Epithelial cell of esophagus (primary cell): ENCODE data around the gene ACVR2B.

Source experiments
- DNase-seq: peaks from one replicate; pipeline ENCODE4 v3.0.0; 2010; ENCODE audit warnings: low read depth
- H3K4me3 ChIP-seq: 2 replicates; pipeline ENCODE4 v1.5.1; 2011; ENCODE audit warnings: mild to moderate bottlenecking, low read length, control low read depth
- CTCF ChIP-seq: IDR thresholded peaks from 2 replicates; pipeline ENCODE4 v1.5.1; 2011; ENCODE audit warnings: low read depth, mild to moderate bottlenecking, low read length, control low read depth, inconsistent platforms; ENCODE audit not compliant: insufficient read depth; ENCODE audit errors: missing control alignments

ACVR2B gene

GRCh38 chr3:38455639-38456430, 2.1 kb downstream of the ACVR2B start:
- peak overlapping the region; percentile 61 for H3K4me3 ChIP-seq
- no peak for TF ChIP-seq CTCF
- DNase-seq, result no peak

GRCh38 chr3:38457111-38458003, 3.7 kb downstream of the ACVR2B start:
- DNase-seq, result peak; percentile 14
- no peak overlapping the region for H3K4me3 ChIP-seq
- TF ChIP-seq CTCF, result no peak

DNA sequence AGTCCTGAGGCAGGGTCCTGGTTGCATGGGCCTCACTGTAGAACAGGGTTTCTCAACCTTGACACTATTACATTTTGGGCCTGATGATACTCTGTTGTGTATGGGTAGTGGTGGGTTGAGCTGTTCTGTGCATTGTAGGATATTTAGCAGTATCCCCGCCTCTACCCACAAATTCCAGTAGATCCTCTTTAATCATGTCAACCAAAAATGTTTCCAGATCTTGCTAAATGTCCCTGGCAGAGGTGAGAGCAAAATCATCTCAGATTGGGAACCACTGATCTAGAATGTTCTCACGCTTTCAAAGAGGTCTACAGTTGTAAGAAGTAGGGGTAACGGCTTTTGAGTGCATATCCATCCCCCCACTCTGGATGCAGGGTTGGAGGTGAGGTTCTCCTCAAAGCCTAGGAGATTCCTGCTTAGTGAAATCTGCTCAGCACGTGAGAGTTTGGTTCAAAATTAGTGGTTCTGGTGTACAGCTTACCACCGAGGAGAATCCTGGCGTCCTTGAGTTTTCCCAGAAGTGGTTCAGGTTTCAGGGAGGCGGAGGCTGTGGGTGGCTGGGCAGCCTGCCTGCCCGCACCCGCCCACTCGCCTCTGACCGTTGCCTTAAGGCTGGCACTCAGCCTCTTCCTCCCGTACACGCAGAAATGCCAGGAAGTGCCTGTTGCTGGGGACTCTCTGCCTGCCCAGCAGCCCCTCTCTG, 5.3 kb downstream of the ACVR2B start:
- peak overlapping the region; percentile 23 for H3K4me3 ChIP-seq
- TF ChIP-seq CTCF, result no peak
- DNase-seq, result peak; percentile 62

DNA sequence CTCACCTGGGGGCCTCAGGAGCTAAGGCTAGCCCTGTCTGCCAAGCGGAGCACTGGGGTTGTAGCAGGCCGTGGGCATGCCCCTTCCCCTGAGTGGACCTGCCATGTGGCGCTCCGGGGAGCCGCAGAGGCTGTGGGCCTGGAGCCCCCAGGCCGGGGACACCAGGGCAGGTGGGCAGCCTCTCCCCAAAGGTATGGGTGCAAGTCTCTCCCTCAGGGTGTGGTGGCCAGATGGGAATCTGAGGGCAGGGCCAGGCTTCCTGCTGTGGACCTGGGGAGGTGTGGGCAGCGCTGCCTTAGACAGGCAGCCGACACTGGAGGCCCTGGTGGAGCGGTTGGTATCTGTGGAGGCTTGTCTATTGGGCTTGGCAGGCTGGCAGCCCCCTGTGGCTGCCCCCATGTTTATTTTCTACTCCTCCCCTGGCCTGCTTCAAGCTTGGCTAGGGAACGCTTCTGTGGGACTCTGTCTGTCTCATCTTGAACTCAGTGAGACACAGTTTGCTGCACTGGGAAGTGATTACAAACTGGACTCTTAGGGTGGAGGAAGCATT, 5.9 kb downstream of the ACVR2B start:
- TF ChIP-seq CTCF, result no peak
- H3K4me3 ChIP-seq, result peak overlapping the region; percentile 23
- DNase-seq, result no peak

GRCh38 chr3:38460377-38461270, 6.9 kb downstream of the ACVR2B start:
- DNase-seq, result no peak
- TF ChIP-seq CTCF, result no peak
- no peak overlapping the region for H3K4me3 ChIP-seq
